Epithelial cell of esophagus (primary cell): ENCODE measurements around the gene JOSD1.
A peak's percentile ranks its signal among the peaks of the same experiment; 100 is the strongest.

Experiments
- DNase-seq: peaks from one replicate; pipeline ENCODE4 v3.0.0; 2010; ENCODE audit warnings: low read depth
- H3K4me3 ChIP-seq: 2 replicates; pipeline ENCODE4 v1.5.1; 2011; ENCODE audit warnings: mild to moderate bottlenecking, low read length, control low read depth
- TF ChIP-seq, protein P1 (sequence below): IDR thresholded peaks from 2 replicates; pipeline ENCODE4 v1.5.1; 2011; ENCODE audit warnings: low read depth, mild to moderate bottlenecking, low read length, control low read depth, inconsistent platforms; ENCODE audit not compliant: insufficient read depth; ENCODE audit errors: missing control alignments

The JOSD1 gene

DNA sequence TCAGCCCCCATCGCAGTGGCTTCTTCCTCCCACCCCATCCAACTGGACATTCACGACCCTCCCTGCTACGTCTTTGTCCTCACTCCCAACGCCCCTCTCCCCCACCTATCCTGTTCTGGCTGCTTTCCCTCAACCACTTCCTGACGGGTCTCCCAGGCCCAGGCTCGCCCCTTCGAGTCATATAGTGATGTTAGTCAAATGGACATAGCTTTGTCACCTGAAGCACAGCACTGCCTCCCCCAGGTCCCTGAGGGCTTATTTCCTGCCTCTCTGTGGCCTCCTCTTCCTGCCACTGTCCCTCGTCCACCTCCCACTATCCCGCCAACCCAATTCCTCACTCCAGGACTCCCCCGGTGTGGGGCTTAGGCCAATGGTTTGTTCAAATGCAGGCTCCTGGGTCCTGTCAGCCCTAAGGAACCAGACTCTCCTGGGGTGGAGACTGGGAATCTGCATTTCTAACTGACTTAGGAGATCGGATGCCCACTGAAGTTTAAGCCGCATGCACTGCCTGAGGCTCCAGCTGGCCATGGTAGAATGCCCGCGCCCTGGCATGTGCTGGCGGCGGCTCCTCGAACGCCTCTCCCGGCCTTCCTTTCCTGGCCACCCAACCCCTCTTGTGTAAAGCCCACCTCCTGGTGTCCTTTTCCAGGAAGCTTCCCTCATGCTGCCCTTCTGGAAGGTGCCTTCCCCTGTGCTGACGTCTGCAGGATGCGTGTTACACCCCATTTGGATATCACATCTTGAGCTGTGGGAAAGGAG lies 36.7 kb upstream of the JOSD1 start:
- TF ChIP-seq, protein P1, sequence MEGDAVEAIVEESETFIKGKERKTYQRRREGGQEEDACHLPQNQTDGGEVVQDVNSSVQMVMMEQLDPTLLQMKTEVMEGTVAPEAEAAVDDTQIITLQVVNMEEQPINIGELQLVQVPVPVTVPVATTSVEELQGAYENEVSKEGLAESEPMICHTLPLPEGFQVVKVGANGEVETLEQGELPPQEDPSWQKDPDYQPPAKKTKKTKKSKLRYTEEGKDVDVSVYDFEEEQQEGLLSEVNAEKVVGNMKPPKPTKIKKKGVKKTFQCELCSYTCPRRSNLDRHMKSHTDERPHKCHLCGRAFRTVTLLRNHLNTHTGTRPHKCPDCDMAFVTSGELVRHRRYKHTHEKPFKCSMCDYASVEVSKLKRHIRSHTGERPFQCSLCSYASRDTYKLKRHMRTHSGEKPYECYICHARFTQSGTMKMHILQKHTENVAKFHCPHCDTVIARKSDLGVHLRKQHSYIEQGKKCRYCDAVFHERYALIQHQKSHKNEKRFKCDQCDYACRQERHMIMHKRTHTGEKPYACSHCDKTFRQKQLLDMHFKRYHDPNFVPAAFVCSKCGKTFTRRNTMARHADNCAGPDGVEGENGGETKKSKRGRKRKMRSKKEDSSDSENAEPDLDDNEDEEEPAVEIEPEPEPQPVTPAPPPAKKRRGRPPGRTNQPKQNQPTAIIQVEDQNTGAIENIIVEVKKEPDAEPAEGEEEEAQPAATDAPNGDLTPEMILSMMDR, result no peak
- H3K4me3 ChIP-seq, result no peak overlapping the region
- no peak for DNase-seq

DNA sequence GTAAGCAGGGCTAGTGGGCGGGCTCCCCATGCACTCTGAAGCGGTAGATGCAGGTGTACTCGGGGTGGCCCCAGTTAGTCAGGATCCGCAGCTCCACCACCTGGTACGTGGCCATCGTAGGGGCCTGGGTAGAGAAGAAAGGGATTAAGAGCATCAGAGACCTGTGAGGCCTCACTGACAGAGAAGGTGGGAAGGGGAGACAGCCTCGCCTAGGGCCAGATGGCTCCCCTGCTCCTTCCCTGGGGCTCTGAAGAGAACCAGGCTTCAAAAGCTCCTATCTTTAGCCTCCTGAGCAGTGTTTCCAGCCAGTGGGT lies 35.5 kb upstream of the JOSD1 start:
- no peak overlapping the region for H3K4me3 ChIP-seq
- no peak for DNase-seq
- TF ChIP-seq, protein P1, result no peak

DNA sequence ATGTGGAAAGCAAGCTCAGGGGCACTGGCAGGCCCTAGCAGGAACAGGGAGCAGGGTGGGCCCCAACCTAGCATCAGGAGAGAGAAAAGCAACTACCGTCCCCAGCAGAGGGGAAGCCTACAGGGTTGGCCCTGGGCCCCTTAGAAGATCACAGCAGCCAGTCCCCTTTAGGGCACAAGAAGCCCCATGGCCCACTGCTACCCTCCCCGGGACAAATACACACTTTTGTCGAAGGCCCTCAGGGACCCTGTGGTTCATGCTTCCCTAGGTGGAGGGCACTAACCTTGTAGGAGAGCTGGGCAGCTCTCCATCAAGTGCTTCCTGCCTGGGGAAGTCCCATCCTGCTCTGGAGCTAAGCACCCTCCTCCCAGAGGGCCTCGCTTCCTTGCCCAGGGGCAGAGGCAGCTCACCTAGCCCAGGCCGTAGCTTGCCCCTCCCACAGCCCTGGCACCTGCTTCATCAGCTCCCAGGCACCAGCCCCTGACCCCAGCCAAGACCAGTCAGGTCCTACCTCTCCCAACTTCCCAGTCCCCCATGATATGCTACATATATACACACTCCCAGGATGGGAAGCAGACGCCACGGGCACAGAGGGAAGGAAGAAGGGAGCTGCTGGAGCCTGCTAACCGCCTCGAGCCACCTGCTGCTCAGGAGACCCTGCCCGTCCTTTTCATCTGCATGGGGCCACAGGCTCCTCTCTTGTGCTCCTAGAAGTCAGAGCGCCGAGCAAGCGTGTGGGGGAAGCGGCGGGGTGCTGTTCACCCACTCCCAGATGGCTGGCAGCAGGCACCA lies 34.9 kb upstream of the JOSD1 start:
- peak; percentile 23 for DNase-seq
- H3K4me3 ChIP-seq, result no peak overlapping the region
- TF ChIP-seq, protein P1, result no peak

DNA sequence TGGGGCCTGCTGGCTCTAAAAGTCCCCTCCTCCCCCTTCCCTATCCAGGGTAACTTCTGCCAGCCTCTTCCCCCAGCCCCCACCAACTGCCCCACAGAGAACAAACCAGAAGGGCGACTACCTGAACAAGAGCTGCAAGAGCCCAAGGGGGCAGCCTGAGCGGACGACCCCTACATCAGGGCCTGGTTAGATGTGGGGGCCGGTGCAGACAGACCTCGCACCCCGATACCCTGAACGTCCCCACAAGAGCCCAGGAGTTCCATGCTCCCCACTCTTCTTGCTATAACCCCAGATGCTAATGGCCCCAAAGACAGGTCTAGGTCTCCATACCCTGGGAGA lies 34.4 kb upstream of the JOSD1 start:
- TF ChIP-seq, protein P1, result no peak

DNA sequence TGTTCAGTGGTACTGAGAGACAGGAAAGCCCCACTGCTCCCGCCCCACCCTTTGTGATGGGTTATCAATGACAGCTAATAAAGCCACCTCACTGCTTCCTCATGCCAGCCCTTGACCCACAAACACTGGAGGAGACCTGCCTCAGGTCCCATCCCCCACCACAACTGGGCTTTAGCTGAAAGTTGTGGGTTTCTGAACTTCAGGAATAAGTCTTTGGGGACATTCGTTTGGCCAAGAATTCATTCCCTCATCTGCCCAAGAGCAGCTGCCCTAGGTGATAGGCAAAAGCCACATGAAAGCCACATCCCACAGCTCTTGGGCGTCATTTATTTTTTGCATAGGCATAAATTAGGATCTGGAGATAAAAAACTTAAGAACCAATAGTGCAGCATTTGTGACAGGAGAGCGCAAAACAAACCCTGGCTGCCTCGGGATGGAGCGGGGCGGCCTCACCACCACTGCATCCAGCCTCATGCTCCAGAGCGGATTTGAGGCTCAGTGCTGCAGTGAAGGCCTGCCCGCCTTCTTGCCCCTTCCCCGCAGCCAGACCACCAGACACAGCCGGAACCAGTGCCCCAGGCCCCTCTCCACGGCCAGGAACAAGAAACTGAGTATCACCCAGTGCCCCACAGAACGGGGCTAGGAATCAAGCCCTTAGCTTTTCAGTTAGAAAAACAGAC lies 33.8 kb upstream of the JOSD1 start:
- DNase-seq, result no peak
- H3K4me3 ChIP-seq, result no peak overlapping the region
- TF ChIP-seq, protein P1, result no peak

More for the DNA sequence above, 34.4 kb upstream of the JOSD1 start:
- no peak overlapping the region for H3K4me3 ChIP-seq
- DNase-seq, result no peak

DNA sequence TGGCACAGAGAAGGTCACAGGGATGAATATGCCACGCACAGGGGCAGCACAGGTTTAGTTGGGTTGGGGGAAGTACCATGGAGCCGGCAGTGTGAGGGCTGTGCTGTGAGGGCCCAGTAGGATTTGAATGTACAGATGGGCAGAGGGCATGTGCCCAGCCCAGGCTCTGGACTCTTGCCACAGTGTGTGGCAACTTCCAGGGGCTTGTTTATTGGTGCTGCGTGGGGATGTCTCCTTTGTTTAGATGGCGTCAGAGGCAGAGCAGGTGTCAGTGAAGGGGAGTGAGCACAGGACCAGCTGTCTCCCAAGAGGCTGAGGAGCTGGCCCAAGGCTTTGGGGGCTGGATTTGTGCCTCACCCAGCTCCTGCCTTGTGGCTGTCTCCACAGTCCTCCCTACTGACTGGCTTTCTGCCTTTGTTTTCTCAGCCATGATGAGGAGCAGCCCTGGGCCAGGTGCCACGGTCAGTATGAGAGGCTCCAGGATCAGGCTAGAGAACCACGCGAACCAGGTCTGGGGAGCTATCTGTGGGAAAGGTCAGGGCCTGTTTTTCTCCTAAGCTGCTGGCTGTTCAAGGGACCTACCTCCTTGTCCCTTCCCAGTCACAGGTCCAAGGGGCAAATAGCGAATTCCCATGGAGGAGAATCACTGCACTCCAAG lies 33.1 kb upstream of the JOSD1 start:
- TF ChIP-seq, protein P1, result no peak
- DNase-seq, result no peak
- no peak overlapping the region for H3K4me3 ChIP-seq
